SHP77 treated with DMSO at 0.1 percent for 48 hours (cell line): ENCODE results near the gene ODR4.
A peak's percentile ranks its signal among the peaks of the same experiment; 100 is the strongest.
"Not testable (repeated sequence)": the region's sequence is repeated elsewhere in the genome, so short reads cannot be mapped to it uniquely, and the experiment has no call there.

Experiments
- DNase-seq: peaks from one replicate; lab custom pipeline; 2025; lab: John Stamatoyannopoulos, UW

Gene ODR4

DNA sequence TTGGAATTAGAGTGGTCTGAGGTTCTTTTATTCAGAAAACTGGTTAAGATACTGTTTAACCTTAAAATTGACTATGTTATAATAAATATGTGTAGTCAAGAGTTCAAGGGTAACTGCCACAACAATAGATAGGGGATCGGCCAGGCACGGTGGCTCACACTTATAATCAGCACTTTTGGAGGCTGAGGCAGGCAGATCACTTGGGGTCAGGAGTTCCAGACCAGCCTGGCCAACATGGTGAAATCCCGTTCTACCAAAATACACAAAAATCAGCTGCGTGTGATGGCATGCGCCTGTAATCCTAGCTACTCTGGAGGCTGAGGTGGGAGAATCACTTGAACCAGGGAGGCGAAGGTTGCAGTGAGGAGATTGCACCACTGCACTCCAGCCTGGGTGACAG lies 45.8 kb downstream of the ODR4 start:
- no peak for DNase-seq

DNA sequence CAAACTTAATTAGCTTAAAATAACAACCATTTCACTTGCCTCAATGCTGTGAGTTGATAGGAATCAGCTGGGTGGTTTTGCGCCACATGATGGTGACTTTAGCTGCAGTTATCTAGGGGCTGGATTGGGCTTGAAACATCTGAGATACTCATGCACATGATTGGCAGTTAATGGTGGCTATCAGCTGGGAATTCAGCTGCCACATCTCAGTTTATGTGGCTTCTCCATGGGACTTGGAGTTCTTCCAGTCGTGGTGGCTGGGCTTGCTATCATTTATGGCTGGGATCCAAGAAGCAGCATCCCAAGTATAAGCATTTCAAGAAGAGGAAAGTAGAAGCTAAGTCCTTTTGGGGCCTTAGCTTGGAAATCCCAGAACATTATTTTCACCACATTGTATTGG lies 48.9 kb downstream of the ODR4 start:
- no peak for DNase-seq

DNA sequence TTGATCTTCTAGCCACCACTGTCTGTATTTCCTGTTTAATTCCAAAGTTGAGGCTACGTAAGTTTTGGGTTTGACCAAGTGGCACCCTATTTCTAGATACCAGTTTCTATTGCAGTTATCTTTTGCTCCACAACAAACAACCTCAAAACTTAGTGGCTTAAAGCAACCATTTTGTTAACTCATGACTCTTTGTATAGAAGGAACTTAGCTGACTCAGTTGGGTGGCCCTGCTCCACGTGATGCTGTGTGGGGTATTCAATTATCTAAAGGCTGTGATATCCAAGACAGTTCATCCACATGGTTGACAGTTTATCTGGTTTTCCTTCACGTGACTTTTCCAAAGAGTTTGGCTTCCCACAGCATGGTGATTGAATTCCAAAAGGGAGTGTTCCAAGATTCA lies 50.5 kb downstream of the ODR4 start:
- no peak for DNase-seq

DNA sequence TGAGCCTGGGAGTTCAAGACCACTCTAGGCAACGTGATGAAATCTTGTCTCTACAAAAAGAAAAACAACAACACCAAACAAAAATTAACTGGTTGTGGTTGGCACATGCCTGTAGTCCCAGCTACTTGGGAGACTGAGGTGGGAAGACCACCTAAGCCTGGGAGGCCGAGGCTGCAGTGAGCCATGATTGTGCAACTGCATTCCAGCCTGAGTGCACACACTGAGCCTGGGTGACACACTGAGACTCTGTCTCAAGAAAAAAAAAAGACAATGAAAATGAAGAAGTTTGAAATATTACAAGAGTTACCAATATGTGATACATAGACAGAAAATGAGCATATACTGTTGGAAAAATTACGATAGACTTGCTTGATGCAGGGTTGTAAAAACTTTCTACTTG lies 53.4 kb downstream of the ODR4 start:
- no peak for DNase-seq

DNA sequence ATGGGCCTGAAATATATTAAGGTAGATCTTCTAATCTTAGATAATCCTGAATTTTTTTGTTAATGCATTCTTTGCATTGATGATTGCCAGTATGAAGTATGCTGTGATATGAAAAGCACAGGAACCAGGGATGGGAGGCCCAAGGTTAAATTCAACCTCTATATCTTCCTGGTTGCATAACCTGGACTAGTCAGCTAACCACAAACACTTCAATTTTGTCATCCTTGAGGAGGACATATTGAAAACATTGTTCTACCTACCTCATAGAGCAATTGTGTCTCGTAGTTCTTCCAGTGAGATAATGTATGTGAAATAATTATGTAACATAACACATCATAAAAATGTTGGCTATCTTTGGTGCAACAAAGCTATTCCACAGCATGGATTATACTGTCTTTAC lies 59.7 kb downstream of the ODR4 start:
- DNase-seq = no peak

DNA sequence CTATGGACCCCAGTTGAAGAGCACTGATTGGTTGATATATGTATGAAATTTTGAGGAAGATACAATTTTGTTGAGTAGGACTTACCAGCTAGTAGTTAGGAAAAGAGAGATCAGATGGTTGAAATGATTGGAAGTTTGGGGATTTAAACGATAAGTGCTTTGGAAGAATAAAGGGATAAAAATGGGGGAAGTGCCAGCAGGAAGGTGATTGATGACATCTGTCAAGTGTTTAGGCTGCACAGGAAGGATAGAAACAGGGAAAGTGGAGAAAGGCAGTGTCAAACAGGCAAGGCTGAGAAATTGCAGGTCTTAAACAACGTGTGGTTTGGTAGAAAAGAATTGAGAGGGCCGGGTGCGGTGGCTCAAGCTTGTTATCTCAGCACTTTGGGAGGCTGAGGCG lies 62.9 kb downstream of the ODR4 start:
- DNase-seq = no peak

DNA sequence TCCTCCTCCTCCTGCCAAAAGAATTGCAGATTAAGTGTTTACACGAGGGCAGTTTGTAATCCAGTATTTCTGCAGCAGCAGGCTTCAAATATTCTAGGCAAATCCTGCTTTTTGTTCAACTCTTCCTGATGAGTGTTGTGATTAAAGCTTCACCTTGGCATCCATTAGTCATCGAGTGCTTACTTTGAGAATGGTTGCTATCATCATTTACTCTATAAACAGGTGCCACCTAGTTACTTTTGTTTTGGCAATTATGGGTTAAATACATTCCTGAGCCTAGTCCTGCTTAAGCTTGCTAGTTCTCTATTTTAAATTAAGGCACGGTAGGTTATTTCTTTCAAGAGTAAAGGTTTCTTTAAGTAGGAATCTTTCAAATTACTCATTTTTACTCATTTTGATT lies 64.9 kb downstream of the ODR4 start:
- no peak for DNase-seq

DNA sequence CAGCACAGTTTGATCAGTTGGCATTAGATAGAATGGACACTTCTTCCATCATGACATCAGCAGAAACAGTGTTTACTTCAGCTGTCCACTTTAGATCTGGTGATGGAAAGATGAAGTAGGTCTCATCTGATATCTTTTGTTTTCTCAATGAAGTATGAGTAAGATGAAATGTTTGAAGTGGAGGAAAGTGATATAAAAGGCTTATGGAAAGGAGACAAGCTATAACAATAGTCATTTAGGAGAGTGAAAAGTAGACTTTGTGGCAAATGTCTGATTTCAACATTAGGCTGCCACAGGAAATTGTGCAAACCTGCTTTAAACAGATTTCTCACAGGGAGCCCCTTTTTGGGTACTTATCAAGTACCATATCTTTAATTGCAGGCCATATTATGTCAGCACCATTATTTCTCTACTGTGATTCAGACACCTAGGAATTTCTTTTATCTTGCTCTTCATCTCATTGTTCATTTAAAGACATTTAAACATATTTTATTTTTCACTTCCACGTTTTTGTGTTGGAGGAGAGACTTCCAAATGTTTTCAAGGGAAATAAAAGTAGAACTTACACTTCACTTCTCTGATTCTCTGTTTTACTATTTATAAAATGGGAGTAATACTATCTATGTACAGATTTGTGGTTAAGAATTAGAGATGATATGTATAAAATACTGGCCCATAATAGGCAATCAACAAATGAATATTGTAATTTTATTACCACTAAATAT lies 67.2 kb downstream of the ODR4 start:
- peak; percentile 68 for DNase-seq

DNA sequence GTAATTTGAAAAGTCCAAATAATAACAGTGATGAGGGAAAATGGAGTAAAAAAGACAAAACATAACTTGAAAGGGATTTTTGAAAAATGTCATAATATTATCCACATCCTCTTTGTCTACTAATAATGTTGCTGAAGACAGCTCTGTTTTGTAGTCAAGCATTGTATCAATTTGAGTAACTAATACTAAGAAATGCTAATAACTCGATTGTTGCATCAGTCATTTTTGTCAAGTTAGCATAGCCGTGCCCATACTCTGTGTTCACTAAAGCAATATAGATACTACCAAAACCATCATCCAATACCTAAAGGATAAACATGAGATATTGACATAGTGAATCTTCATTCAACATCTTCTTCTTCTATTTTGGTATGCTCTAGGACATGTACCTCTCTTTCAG lies 68.0 kb downstream of the ODR4 start:
- DNase-seq = no peak

DNA sequence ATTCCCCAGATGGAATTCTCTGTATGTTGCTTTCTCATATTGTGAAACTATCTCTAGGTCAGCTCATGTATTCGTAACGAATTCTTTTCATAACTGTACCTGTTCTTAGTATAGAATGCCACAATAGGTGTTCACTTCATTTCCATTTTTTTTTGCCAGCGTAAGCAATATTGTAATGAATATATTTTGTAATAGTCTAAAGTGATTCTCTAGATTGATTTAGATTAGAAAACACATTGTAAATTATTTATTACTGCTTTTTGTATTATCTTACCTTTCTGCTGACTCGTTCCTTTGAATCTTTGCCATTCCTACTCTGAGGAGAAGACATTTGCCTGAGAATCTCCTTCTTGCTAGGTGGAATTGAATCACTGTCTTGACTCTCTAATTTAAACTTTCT lies 70.5 kb downstream of the ODR4 start:
- DNase-seq = no peak

DNA sequence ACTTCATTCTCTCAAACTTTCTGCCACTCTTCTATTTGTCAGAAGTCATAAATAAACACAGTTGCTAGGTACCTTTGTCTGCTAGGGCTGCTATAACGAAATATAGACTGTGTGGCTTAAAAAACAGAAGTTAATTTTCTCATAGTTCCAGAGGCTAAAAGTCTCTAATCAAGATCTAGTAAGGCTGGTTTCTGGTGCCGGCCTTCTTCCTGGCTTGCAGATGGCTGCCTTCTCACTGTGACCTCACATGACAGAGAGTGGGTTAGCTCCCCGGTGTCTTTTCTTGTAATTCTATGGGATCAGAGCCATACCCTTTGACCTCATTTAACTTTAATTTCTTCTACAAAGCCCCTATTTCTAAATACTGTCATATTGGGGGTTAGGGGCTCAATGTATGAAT lies 79.3 kb downstream of the ODR4 start:
- no peak for DNase-seq

DNA sequence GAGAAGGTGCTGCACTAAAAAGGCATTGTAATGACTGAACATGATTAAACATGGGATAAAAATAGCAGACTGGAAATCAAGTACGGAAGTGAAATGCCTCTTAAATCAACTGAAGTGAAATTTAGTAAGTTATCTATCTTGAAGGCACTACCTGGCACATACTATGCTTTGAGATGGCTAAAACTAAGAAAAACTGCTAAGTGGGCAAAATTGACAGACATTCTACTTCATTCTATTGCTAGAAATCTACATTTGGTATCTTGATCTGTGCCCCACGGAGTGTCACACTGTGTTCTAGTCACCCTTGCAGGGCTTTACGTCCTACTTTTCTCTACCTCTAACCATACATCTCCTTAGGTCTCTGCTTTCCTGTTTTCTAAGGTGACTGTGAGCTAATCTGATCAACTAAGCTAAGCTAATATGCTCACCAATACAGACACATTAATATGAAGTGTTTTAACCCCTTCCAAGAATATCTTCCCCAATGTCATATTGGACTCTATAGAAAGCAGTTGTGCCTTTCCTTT lies 81.2 kb downstream of the ODR4 start:
- DNase-seq = no peak

DNA sequence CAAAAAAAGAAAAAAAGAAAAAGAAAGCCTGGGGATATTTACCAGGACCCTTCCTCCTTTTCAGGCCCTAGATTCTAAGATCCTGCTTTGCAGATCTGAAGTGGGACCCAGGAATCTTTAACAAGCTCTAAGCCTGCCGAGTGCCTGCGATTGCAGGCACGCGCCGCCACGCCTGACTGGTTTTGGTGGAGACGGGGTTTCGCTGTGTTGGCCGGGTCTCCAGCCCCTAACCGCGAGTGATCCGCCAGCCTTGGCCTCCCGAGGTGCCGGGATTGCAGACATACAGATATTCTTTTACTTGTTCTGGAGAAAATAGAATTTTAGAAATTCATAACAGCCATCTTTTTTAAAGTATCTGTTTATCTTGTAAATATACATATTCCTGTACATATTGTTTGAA lies 83.5 kb downstream of the ODR4 start:
- DNase-seq = not testable (repeated sequence)

DNA sequence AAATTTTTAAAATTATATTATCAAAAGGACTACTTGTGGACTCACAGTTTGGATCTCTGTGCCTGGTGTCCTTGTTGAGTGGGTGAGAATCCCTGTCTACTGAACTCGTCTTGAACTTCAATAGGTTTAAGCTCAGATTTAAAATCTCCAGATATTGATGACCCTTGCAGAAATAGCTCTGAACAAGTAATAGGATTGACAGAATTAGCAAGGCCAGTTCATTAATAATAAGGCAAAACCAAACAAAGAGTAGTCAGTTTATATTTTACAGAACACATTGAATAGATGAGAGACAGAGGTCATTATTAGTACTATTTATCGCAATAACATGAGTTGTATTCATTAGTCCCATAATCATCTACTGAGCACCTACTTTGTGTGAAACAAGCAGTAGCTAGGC lies 85.4 kb downstream of the ODR4 start, which contains the start of gene PDC:
TSS of gene PDC (minus strand) at position 101 of the 400 bp plus-strand sequence. CDS start 11,655 bp downstream, outside the sequence.
- no peak for DNase-seq

DNA sequence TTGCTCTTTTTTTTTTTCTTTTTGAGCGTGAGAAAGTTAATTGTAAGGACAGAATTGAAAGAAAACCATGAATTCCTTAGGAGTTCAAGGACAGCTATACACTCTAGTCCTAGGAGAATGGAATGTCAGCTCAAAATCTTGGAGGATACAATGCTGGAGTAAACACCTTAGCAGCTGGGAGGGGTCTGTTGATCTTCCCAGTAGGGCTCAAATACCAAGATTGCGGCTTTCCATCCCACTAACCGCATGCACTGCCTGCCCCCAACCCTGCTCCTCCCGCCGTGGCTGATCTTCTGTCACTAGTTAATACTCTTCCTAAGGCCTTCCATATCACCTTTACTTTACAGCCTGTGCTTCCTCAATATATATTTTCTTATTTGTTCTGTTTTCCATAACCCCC lies 87.9 kb downstream of the ODR4 start:
- no peak for DNase-seq

DNA sequence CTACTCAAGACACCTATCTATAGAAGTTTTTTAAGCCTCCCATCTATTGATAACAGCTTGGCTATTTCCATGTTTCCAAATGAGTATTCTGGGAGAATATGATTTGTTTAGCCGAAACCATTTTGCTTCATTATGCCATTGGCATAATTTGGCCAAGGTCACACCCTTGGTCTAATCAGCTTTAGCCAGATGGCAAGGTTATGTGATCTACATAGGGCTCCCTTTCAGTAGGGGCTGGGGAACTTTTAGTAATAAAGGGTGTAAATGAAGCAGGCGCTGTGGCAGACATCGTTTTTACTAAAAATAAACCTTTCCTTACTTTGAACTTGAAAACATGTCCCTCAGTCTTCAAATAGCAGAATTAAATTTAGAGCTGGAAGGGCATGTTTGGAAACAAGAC lies 88.3 kb downstream of the ODR4 start:
- DNase-seq = no peak

DNA sequence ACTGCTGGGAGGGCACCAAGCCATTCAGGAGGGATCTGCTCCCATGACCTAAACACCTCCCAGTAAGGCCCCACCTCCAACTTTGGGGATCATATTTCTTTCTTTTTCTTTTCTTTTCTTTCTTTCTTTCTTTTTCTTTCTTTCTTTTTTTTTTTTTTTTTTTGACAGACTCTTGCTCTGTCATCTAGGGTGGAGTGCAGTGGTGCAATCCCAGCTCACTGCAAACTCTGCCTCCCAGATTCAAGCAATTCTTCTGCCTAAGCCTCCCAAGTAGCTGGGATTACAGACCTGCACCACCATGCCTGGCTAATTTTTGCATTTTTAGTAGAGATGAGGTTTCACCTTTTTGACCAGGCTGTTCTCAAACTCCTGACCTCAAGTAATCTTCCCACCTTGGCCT lies 89.9 kb downstream of the ODR4 start:
- not testable (repeated sequence) for DNase-seq

DNA sequence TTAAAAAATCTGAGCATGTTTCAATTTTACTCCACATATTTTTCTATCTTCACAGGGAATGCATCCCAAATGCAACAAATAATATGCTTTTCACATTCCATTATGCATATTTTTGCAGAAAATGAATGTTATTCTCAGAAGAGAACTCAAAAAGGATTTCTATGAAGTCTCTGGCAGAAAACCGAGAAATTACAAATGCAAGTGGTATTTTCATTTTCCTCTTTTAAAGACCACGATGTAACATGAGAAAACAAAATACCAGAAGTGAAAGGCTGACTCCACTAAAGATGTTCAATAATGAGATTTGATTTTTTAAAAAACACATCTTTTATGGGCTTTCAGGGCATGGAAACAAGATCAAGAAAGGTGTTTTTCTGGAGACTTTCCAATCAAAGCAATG lies 90.3 kb downstream of the ODR4 start:
- DNase-seq = no peak
